Aorta (tissue), 5 donors: ENCODE measurements around the gene SLC1A6. TPM values are rescaled to one million over a fixed set of nuclear protein-coding genes. Genes with fewer than 3 reads are reported as not detected.

Source experiments
- ATAC-seq: fragments of 200-7000 bp; cut with Tn5 transposase; one replicate; pipeline ENCODE4 v1.9.1; 2022; ENCODE audit warnings: moderate library complexity; ENCODE audit not compliant: low FRiP score
- DNase-seq, 2 donors: peaks; one replicate each; pipeline ENCODE4 v3.0.0-alpha.2; 2020
- H3K27ac ChIP-seq, 2 donors: one replicate each; pipeline ENCODE4 v1.5.1; 2013; ENCODE audit warnings: low read length in 2 of 2, mild to moderate bottlenecking in 2 of 2, moderate library complexity in 2 of 2, control low read depth in 1 of 2, inconsistent platforms in 1 of 2, low read depth in 1 of 2
- H3K27me3 ChIP-seq, 2 donors: one replicate each; pipeline ENCODE4 v1.6.1; 2013; ENCODE audit warnings: control low read depth in 1 of 2, low read length in 1 of 2, mild to moderate bottlenecking in 1 of 2, moderate library complexity in 1 of 2; ENCODE audit not compliant: insufficient read depth in 2 of 2, control insufficient read depth in 1 of 2
- H3K36me3 ChIP-seq, 2 donors: one replicate each; pipeline ENCODE4 v1.6.1; 2013; ENCODE audit warnings: control low read depth in 1 of 2, low read length in 1 of 2, mild to moderate bottlenecking in 1 of 2; ENCODE audit not compliant: insufficient read depth in 2 of 2, control insufficient read depth in 1 of 2
- H3K4me1 ChIP-seq, 2 donors: one replicate each; pipeline ENCODE4 v1.6.1; 2013; ENCODE audit warnings: low read length in 2 of 2, control low read depth in 1 of 2, mild to moderate bottlenecking in 1 of 2, moderate library complexity in 1 of 2; ENCODE audit not compliant: insufficient read depth in 2 of 2, control insufficient read depth in 1 of 2
- H3K4me3 ChIP-seq, 2 donors: one replicate each; pipeline ENCODE4 v1.5.1; 2013; ENCODE audit warnings: low read length in 2 of 2, control low read depth in 1 of 2, mild to moderate bottlenecking in 1 of 2
- H3K9me3 ChIP-seq: one replicate; pipeline ENCODE4 v1.6.1; 2013; ENCODE audit warnings: mild to moderate bottlenecking, low read length; ENCODE audit not compliant: control insufficient read depth
- WGBS, 2 donors: extraction: QIAGEN DNeasy Blood & Tissue Kit; methylation state at CpG; one replicate each; pipeline ENCODE4 v1.1.7; 2013; 5-methylcytosine and 5-hydroxymethylcytosine counted together
- intact Hi-C, 2 donors: fragments of 100-400 bp; cut with DNase I; formaldehyde crosslinking; loops; one replicate each; pipeline versions ENCODE4 v1.14.2 to v1.15.0; 2022
- polyA plus RNA-seq, 2 donors: library from polyadenylated mRNA; stranded (reverse); fragments of 200-250 nt; gene quantifications; one replicate each; pipeline ENCODE4 v1.2.3, GENCODE V29; 2013
- total RNA-seq, 2 donors: library from RNA; stranded (reverse); fragmentation: NEBNext Ultra II Directional; extraction: Animal tissue kit (Norgen Biotek cat#: 25700); gene quantifications; one replicate each; pipeline ENCODE4 v1.2.1, GENCODE V29; 2021
- donor health status: healthy with polysubstance abuse.
- donor health status: Bipolar disorder and iron deficiency.
- donor health status: DM: no; HTN: no; CAD: no.
- donor health status: DM: no; HTN: no; CAD: no.
- donor health status: DM: yes; HTN: yes; CAD: no.

The SLC1A6 gene
- total and polyA plus RNA-seq, 4 donors = 0.13 TPM; not detected in 3

- peaks cover 0 to 2% of the 10 kb centered on the region in 2 donors for H3K27me3 ChIP-seq
- H3K4me1 ChIP-seq = no peaks in the 10 kb centered on the region
- H3K36me3 ChIP-seq = no peaks in the 10 kb centered on the region
- intact Hi-C loops = no loop called here
- WGBS, 2 donors = 8 to 25% methylated on average over 2 of the region's 2 CpGs
- H3K27ac ChIP-seq = no peak overlapping the region
- no peak for ATAC-seq
- H3K9me3 ChIP-seq = no peaks in the 10 kb centered on the region
- H3K4me3 ChIP-seq = no peak overlapping the region
- DNase-seq = no peak
Observed at GRCh38 chr19:14901675-14902260, 77.9 kb downstream of the SLC1A6 start.

Other genes starting within 250 kb of the SLC1A6 start
- 1 to 10 TPM; 8.1 to 8.3 TPM for gene ADGRE2, start 201.3 kb downstream of the SLC1A6 start, total RNA-seq
- gene ADGRE2, start 201.3 kb downstream of the SLC1A6 start, polyA plus RNA-seq = 1 to 10 TPM in 1 of 2 donors, under 1 TPM in 1; 0.23 to 1.1 TPM
- not detected for gene OR7A5, start 144.7 kb downstream of the SLC1A6 start, total RNA-seq
- gene OR7A5, start 144.7 kb downstream of the SLC1A6 start, polyA plus RNA-seq = not detected
- gene OR7C1, start 144.7 kb downstream of the SLC1A6 start, total RNA-seq = not detected
- under 1 TPM in 1 of 2 donors, not detected in 1; 0.13 TPM for gene OR7C1, start 144.7 kb downstream of the SLC1A6 start, polyA plus RNA-seq
- gene OR7A10, start 130.9 kb downstream of the SLC1A6 start, total RNA-seq = not detected
- not detected for gene OR7A10, start 130.9 kb downstream of the SLC1A6 start, polyA plus RNA-seq
- gene OR7A17, start 93.7 kb downstream of the SLC1A6 start, total RNA-seq = not detected
- gene OR7A17, start 93.7 kb downstream of the SLC1A6 start, polyA plus RNA-seq = not detected
- not detected for gene OR7C2, start 38.4 kb downstream of the SLC1A6 start, total RNA-seq
- gene OR7C2, start 38.4 kb downstream of the SLC1A6 start, polyA plus RNA-seq = not detected
- gene CASP14, start 69.6 kb upstream of the SLC1A6 start, total RNA-seq = not detected
- not detected for gene CASP14, start 69.6 kb upstream of the SLC1A6 start, polyA plus RNA-seq
- gene OR1I1, start 102.3 kb upstream of the SLC1A6 start, total RNA-seq = not detected
- gene OR1I1, start 102.3 kb upstream of the SLC1A6 start, polyA plus RNA-seq = under 1 TPM in 1 of 2 donors, not detected in 1; 0.13 TPM
- 10 to 100 TPM; 49.9 to 53.5 TPM for gene SYDE1, start 127.5 kb upstream of the SLC1A6 start, total RNA-seq
- 10 to 100 TPM; 11.4 to 35.8 TPM for gene SYDE1, start 127.5 kb upstream of the SLC1A6 start, polyA plus RNA-seq
- 100 to 1,000 TPM; 376 to 423 TPM for gene NOTCH3, start 221.1 kb upstream of the SLC1A6 start, total RNA-seq
- gene NOTCH3, start 221.1 kb upstream of the SLC1A6 start, polyA plus RNA-seq = 100 to 1,000 TPM in 1 of 2 donors, 10 to 100 TPM in 1; 23.5 to 160 TPM